GM12865 (cell line): ENCODE results near the gene NEK3.
A peak's percentile ranks its signal among the peaks of the same experiment; 100 is the strongest.

Experiments
- DNase-seq: peaks from one replicate; pipeline ENCODE4 v3.0.0; 2010; ENCODE audit warnings: low read depth
- H3K4me3 ChIP-seq: 2 replicates; pipeline ENCODE4 v1.5.1; 2011; ENCODE audit warnings: mild to moderate bottlenecking, low read depth, low read length, control low read depth
- CTCF ChIP-seq: IDR thresholded peaks from 2 replicates; pipeline ENCODE4 v1.5.1; 2011; ENCODE audit warnings: low read length, control low read depth, low read depth, inconsistent platforms; ENCODE audit not compliant: insufficient read depth; ENCODE audit errors: missing control alignments

The NEK3 gene

GRCh38 chr13:52161181-52161646 is 1.8 kb upstream of the NEK3 start:
- no peak for TF ChIP-seq CTCF
- DNase-seq: no peak

GRCh38 chr13:52160506-52160905 is 1.1 kb upstream of the NEK3 start:
- no peak overlapping the region for H3K4me3 ChIP-seq
- DNase-seq: no peak
- TF ChIP-seq CTCF: no peak

More at GRCh38 chr13:52161181-52161646, 1.8 kb upstream of the NEK3 start:
- no peak overlapping the region for H3K4me3 ChIP-seq

DNA sequence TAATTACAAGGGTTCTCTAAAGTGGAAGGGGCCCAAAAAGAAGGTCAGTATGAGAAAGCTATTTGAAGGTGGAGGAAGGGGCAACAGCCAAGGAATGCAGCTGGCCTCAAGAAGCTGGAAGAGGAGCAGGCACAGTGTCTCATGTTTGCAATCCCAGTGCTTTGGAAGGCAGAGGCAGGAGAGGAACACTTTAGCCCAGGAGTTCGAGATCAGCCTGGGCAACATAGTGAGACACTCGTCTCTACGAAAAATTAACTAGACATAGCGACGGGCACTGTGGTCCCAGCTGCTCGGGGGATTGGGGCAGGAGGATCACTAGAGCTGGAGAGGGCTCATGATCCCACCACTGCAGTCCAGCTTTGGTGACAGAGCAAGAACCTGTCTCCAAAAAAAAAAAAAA is 656 bp upstream of the NEK3 start:
- no peak for DNase-seq
- H3K4me3 ChIP-seq: peak overlapping the region; percentile 77
- TF ChIP-seq CTCF: no peak

DNA sequence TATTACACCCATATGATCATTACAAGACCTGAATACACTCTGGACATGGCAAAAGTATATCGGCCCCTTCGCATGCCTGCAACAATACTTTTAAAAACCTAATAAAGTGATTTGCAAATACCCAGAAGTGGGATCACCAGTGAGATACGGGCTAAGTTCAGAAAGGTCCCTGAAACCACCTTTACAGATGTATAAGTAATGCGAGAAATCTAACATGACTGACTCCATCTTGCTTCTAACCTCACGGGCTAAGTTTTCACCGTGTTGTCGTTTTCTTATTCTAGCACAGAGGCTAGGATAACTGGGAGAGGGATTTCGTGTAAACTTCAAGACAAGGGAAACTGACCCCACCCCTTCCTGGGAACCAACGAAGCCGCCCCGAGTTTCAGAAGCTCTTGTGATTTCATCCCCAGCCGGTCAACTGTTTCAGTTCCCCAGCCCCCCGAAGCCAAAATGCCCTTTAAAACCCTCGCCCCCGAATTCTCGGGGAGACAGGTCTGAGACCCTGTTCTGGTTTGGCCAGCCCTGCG is 703 bp downstream of the NEK3 start:
- DNase-seq: peak; percentile 54
- peak overlapping the region; percentile 77 for H3K4me3 ChIP-seq
- TF ChIP-seq CTCF: no peak

- no peak for TF ChIP-seq CTCF
- H3K4me3 ChIP-seq: no peak overlapping the region
- DNase-seq: no peak
These were observed 2.6 kb downstream of the NEK3 start for GRCh38 chr13:52156724-52157261.

DNA sequence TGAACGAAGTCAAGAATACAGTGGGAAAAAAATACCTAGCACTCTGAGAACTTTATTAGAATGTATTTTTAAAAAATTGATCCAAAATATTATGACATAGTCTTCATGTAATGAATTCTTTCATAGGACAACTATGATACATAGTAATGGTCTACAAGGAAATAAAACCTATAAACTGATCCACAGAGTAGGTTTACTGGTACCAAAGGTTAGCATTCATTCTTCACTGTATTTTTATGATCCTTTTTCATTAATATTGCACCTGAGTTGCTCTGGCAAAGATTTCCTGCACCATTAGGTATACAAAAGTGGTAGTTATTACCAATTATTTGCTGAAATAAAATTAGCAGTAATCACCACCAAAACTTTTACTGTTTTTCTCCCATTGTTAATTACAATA is 4.2 kb downstream of the NEK3 start:
- no peak overlapping the region for H3K4me3 ChIP-seq
- DNase-seq: no peak
- TF ChIP-seq CTCF: no peak

GRCh38 chr13:52147225-52147624 is 12.2 kb downstream of the NEK3 start:
- no peak for TF ChIP-seq CTCF
- DNase-seq: no peak
- no peak overlapping the region for H3K4me3 ChIP-seq
